HEK293T (cell line): Measurements from ENCODE around the gene FBXO31.

ENCODE experiments used
- BHLHE40 ChIP-seq: fragments of 450-650 bp; IDR thresholded peaks from 2 replicates; pipeline ENCODE4 v1.6.1; 2016; ENCODE audit warnings: mild to moderate bottlenecking, moderate library complexity, borderline replicate concordance
- ELF4 ChIP-seq: fragments of 450-650 bp; IDR thresholded peaks from 2 replicates; pipeline ENCODE4 v1.6.1; 2017; ENCODE audit warnings: antibody characterized with exemption
- FOXA1 ChIP-seq: fragments of 450-650 bp; IDR thresholded peaks from 2 replicates; pipeline ENCODE4 v1.6.1; 2016; ENCODE audit warnings: mild to moderate bottlenecking
- FOXK2 ChIP-seq: fragments of 450-650 bp; IDR thresholded peaks from 2 replicates; pipeline ENCODE4 v1.6.1; 2016; ENCODE audit warnings: mild to moderate bottlenecking
- HDGF ChIP-seq: fragments of 450-650 bp; IDR thresholded peaks from 2 replicates; pipeline ENCODE4 v1.6.1; 2017; ENCODE audit warnings: antibody characterized with exemption, borderline replicate concordance
- L3MBTL2 ChIP-seq: fragments of 450-650 bp; conservative IDR thresholded peaks from 2 replicates; pipeline ENCODE4 v1.6.1; 2016; ENCODE audit warnings: mild to moderate bottlenecking
- NFRKB ChIP-seq: fragments of 450-650 bp; IDR thresholded peaks from 2 replicates; pipeline ENCODE4 v1.6.1; 2016; ENCODE audit warnings: mild to moderate bottlenecking, moderate library complexity
- SUZ12 ChIP-seq: fragments of 450-650 bp; IDR thresholded peaks from 2 replicates; pipeline ENCODE4 v1.6.1; 2016; ENCODE audit warnings: mild to moderate bottlenecking
- ZNF384 ChIP-seq: fragments of 450-650 bp; IDR thresholded peaks from 2 replicates; pipeline ENCODE4 v1.6.1; 2016

- no peak for TF ChIP-seq L3MBTL2
- TF ChIP-seq ZNF384: peak; percentile 67
- no peak for TF ChIP-seq ELF4
- no peak for TF ChIP-seq FOXA1
- no peak for TF ChIP-seq NFRKB
- TF ChIP-seq FOXK2: no peak
- TF ChIP-seq HDGF: no peak
- TF ChIP-seq BHLHE40: no peak
- TF ChIP-seq SUZ12: no peak
These were observed 11.7 kb upstream of the FBXO31 start for GRCh38 chr16:87395181-87395842.
